Astrocyte (in vitro differentiated cells and primary cell): Measurements from ENCODE around the gene PPT2. TPM values are rescaled to one million over a fixed set of nuclear protein-coding genes. Genes with fewer than 3 reads are reported as not detected.
"Not testable (repeated sequence)": the region's sequence is repeated elsewhere in the genome, so short reads cannot be mapped to it uniquely, and the experiment has no call there.

Source experiments
- DNase-seq: peaks from one replicate; pipeline ENCODE4 v3.0.0-alpha.2; 2010; ENCODE audit warnings: low read depth
- FAIRE-seq: peaks from 2 replicates; lab custom pipeline; 2011; peaks lifted over from hg19 to GRCh38; lab: Jason Lieb, UNC
- H2AFZ ChIP-seq: 2 replicates; pipeline ENCODE4 v1.6.0; 2012; ENCODE audit warnings: low read depth, low read length, inconsistent platforms
- H3K27ac ChIP-seq: 2 replicates; pipeline ENCODE4 v1.5.1; 2011; ENCODE audit warnings: low read depth, low read length, inconsistent platforms
- H3K27me3 ChIP-seq: 2 replicates; pipeline ENCODE4 v1.6.0; 2011; ENCODE audit warnings: low read length, inconsistent platforms; ENCODE audit not compliant: insufficient read depth
- H3K36me3 ChIP-seq: 2 replicates; pipeline ENCODE4 v1.5.1; 2011; ENCODE audit warnings: low read length, inconsistent platforms; ENCODE audit not compliant: insufficient read depth
- H3K4me1 ChIP-seq: 2 replicates; pipeline ENCODE4 v1.5.1; 2011; ENCODE audit warnings: low read length, inconsistent platforms; ENCODE audit not compliant: insufficient read depth
- H3K4me2 ChIP-seq: 2 replicates; pipeline ENCODE4 v1.6.0; 2012; ENCODE audit warnings: low read length, inconsistent platforms
- H3K4me3 ChIP-seq: 2 replicates; pipeline ENCODE4 v1.5.1; 2011; ENCODE audit warnings: low read depth, mild to moderate bottlenecking, low read length, inconsistent platforms; ENCODE audit not compliant: insufficient read depth
- H3K79me2 ChIP-seq: 2 replicates; pipeline ENCODE4 v1.6.0; 2012; ENCODE audit warnings: mild to moderate bottlenecking, low read length, inconsistent platforms; ENCODE audit not compliant: insufficient read depth
- H3K9ac ChIP-seq: 2 replicates; pipeline ENCODE4 v1.6.0; 2012; ENCODE audit warnings: mild to moderate bottlenecking, low read length, inconsistent platforms
- H3K9me3 ChIP-seq: 2 replicates; pipeline ENCODE4 v1.5.1; 2012; ENCODE audit warnings: low read depth, mild to moderate bottlenecking, low read length, inconsistent platforms; ENCODE audit not compliant: insufficient read depth
- H4K20me1 ChIP-seq: 2 replicates; pipeline ENCODE4 v1.6.0; 2012; ENCODE audit warnings: low read length, inconsistent platforms; ENCODE audit not compliant: insufficient read depth
- H3K27ac Mint-ChIP-seq: one replicate; pipeline ENCODE4 v1.8.0; 2021; ENCODE audit warnings: mild to moderate bottlenecking, mixed read lengths; ENCODE audit not compliant: unreplicated experiment
- H3K27me3 Mint-ChIP-seq: one replicate; pipeline ENCODE4 v1.8.0; 2021; ENCODE audit warnings: low read depth, mixed read lengths; ENCODE audit not compliant: unreplicated experiment
- H3K36me3 Mint-ChIP-seq: one replicate; pipeline ENCODE4 v1.8.0; 2021; ENCODE audit warnings: low read depth, mixed read lengths; ENCODE audit not compliant: unreplicated experiment
- H3K4me1 Mint-ChIP-seq: one replicate; pipeline ENCODE4 v1.8.0; 2021; ENCODE audit warnings: low read depth, mixed read lengths; ENCODE audit not compliant: unreplicated experiment
- H3K4me3 Mint-ChIP-seq: one replicate; pipeline ENCODE4 v1.8.0; 2021; ENCODE audit warnings: mild to moderate bottlenecking, moderate library complexity, mixed read lengths; ENCODE audit not compliant: unreplicated experiment
- H3K9me3 Mint-ChIP-seq: one replicate; pipeline ENCODE4 v1.8.0; 2021; ENCODE audit warnings: mild to moderate bottlenecking, mixed read lengths; ENCODE audit not compliant: unreplicated experiment
- CTCF ChIP-seq: IDR thresholded peaks from 2 replicates; pipeline ENCODE4 v1.5.1; 2011; ENCODE audit warnings: low read depth, mild to moderate bottlenecking, inconsistent platforms, low read length, moderate library complexity; ENCODE audit not compliant: insufficient read depth
- EZH2 ChIP-seq: IDR thresholded peaks from 2 replicates; pipeline ENCODE4 v1.6.1; 2012; ENCODE audit warnings: mild to moderate bottlenecking, low read length, inconsistent platforms; ENCODE audit not compliant: insufficient read depth
- total RNA-seq: library from RNA; stranded (reverse); gene quantifications from 2 replicates; pipeline ENCODE4 v1.2.1, GENCODE V29; 2021

Gene PPT2
- total RNA-seq, 1 donor from 2014 or later: 33.0 TPM

- not testable (repeated sequence) for H3K27ac Mint-ChIP-seq, H3K27me3 ChIP-seq, FAIRE-seq, H3K27me3 Mint-ChIP-seq, H2AFZ ChIP-seq, H3K9me3 ChIP-seq, H3K4me3 ChIP-seq, H3K9me3 Mint-ChIP-seq, DNase-seq, H4K20me1 ChIP-seq
- H3K36me3 ChIP-seq: peaks cover 18% of the 10 kb centered on the region
- Mint-ChIP-seq H3K36me3 (peaks cover 21% of the 10 kb centered on the region), H3K4me3 (peak overlapping the region; percentile 34), H3K4me1 (peaks cover 26% of the 10 kb centered on the region)
- peak overlapping the region; percentile 41 for H3K4me2 ChIP-seq
- H3K4me1 ChIP-seq: peaks cover 21% of the 10 kb centered on the region
- peak overlapping the region; percentile 35 for H3K9ac ChIP-seq
- H3K79me2 ChIP-seq: peaks cover 30% of the 10 kb centered on the region
- peak overlapping the region; percentile 37 for H3K27ac ChIP-seq
Measured at GRCh38 chr6:32186151-32186840, 32.4 kb downstream of the PPT2 start.

- no peak overlapping the region for H3K27ac ChIP-seq
- peak overlapping the region; percentile 69 for H3K4me3 Mint-ChIP-seq
- FAIRE-seq: no peak
Measured at GRCh38 chr6:32187009-32187709, 33.2 kb downstream of the PPT2 start.

GRCh38 chr6:32187725-32188380 lies 33.9 kb downstream of the PPT2 start:
- not testable (repeated sequence) for H3K9me3 ChIP-seq, H2AFZ ChIP-seq, H3K27ac Mint-ChIP-seq, H3K27me3 Mint-ChIP-seq, H3K27me3 ChIP-seq, FAIRE-seq, DNase-seq, H4K20me1 ChIP-seq, H3K9me3 Mint-ChIP-seq, H3K27ac ChIP-seq
- H3K4me2 ChIP-seq: peak overlapping the region; percentile 100
- H3K4me1 ChIP-seq: peaks cover 24% of the 10 kb centered on the region
- H3K79me2 ChIP-seq: peaks cover 38% of the 10 kb centered on the region
- peaks cover 14% of the 10 kb centered on the region for H3K36me3 ChIP-seq
- H3K4me1 Mint-ChIP-seq: peaks cover 35% of the 10 kb centered on the region
- peak overlapping the region; percentile 95 for H3K4me3 Mint-ChIP-seq
- H3K9ac ChIP-seq: peak overlapping the region; percentile 93
- peaks cover 18% of the 10 kb centered on the region for H3K36me3 Mint-ChIP-seq
- peak overlapping the region; percentile 74 for H3K4me3 ChIP-seq

More at GRCh38 chr6:32187009-32187709, 33.2 kb downstream of the PPT2 start:
- Mint-ChIP-seq H3K27ac (no peak overlapping the region), H3K27me3 (no peaks in the 10 kb centered on the region), H3K36me3 (peaks cover 20% of the 10 kb centered on the region), H3K4me1 (peaks cover 30% of the 10 kb centered on the region), H3K9me3 (no peaks in the 10 kb centered on the region)
- Histone ChIP-seq H4K20me1 (no peaks in the 10 kb centered on the region), H3K27me3 (no peaks in the 10 kb centered on the region), H3K36me3 (peaks cover 18% of the 10 kb centered on the region), H3K9me3 (no peaks in the 10 kb centered on the region), H3K79me2 (peaks cover 38% of the 10 kb centered on the region), H3K4me3 (no peak overlapping the region), H3K4me2 (peak overlapping the region; percentile 100), H3K9ac (no peak overlapping the region), H3K4me1 (peaks cover 21% of the 10 kb centered on the region), H2AFZ (no peak overlapping the region)
- TF ChIP-seq EZH2 (no peak), CTCF (no peak)
- no peak for DNase-seq
